CD14-positive monocyte (primary cell): ENCODE measurements around the gene CCL20. TPM values are rescaled to one million over a fixed set of nuclear protein-coding genes. Genes with fewer than 3 reads are reported as not detected.
"Not testable (repeated sequence)": the region's sequence is repeated elsewhere in the genome, so short reads cannot be mapped to it uniquely, and the experiment has no call there.

ENCODE experiments used
- DNase-seq, 3 donors: peaks; one replicate each; pipeline ENCODE4 v3.0.0-alpha.2; 2011 to 2022
- H2AFZ ChIP-seq: 2 replicates; pipeline ENCODE4 v1.6.0; 2012; ENCODE audit warnings: mild to moderate bottlenecking, low read depth, low read length, inconsistent platforms; ENCODE audit not compliant: insufficient read depth, poor library complexity, severe bottlenecking
- H3K27ac ChIP-seq, 2 donors: 1 replicate in 1 of 2; 2 replicates in 1 of 2; pipeline ENCODE4 v1.5.1; 2012 to 2013; ENCODE audit warnings: low read length in 2 of 2, control low read depth in 1 of 2, inconsistent platforms in 1 of 2, low read depth in 1 of 2, mild to moderate bottlenecking in 1 of 2
- H3K27me3 ChIP-seq, 2 donors: one replicate each; pipeline versions ENCODE4 v1.6.0 to v1.6.1; 2011 to 2013; ENCODE audit warnings: low read length in 2 of 2; ENCODE audit not compliant: control insufficient read depth in 2 of 2, insufficient read depth in 2 of 2
- H3K36me3 ChIP-seq, 2 donors: replicated peaks in 1 of 2; 1 replicate in 1 of 2; 2 replicates in 1 of 2; pipeline versions ENCODE4 v1.5.1 to v1.6.1; 2012 to 2013; ENCODE audit warnings: low read length in 2 of 2, control low read depth in 1 of 2, inconsistent platforms in 1 of 2, mild to moderate bottlenecking in 1 of 2; ENCODE audit not compliant: insufficient read depth in 2 of 2, control insufficient read depth in 1 of 2
- H3K4me1 ChIP-seq, 2 donors: 1 replicate in 1 of 2; 2 replicates in 1 of 2; pipeline versions ENCODE4 v1.5.1 to v1.6.1; 2012 to 2013; ENCODE audit warnings: low read length in 2 of 2, control low read depth in 1 of 2, inconsistent platforms in 1 of 2, mild to moderate bottlenecking in 1 of 2, moderate library complexity in 1 of 2; ENCODE audit not compliant: insufficient read depth in 2 of 2, control insufficient read depth in 1 of 2
- H3K4me2 ChIP-seq: replicated peaks from 2 replicates; pipeline ENCODE3; 2012; ENCODE audit warnings: low read length, moderate library complexity, mild to moderate bottlenecking; ENCODE audit not compliant: poor library complexity, severe bottlenecking; ENCODE audit errors: extremely low read depth
- H3K4me3 ChIP-seq, 3 experiments: fragments of 200-600 bp in 1 of 3; sonication (generic) in 1 of 3; replicated peaks in 1 of 3; 1 replicate in 2 of 3; 2 replicates in 1 of 3; pipeline ENCODE4 v1.5.1; 2011 to 2013; ENCODE audit warnings: low read length in 3 of 3, mild to moderate bottlenecking in 3 of 3, control low read depth in 2 of 3, low read depth in 2 of 3, inconsistent platforms in 1 of 3, moderate library complexity in 1 of 3
- H3K79me2 ChIP-seq: 2 replicates; pipeline ENCODE4 v1.6.0; 2012; ENCODE audit warnings: mild to moderate bottlenecking, control low read depth, inconsistent platforms, low read length, moderate library complexity; ENCODE audit not compliant: insufficient read depth
- H3K9ac ChIP-seq: 2 replicates; pipeline ENCODE4 v1.6.0; 2017; ENCODE audit warnings: low read length, mild to moderate bottlenecking; ENCODE audit not compliant: insufficient read depth, poor library complexity, severe bottlenecking
- H3K9me3 ChIP-seq, 2 donors: replicated peaks in 1 of 2; 1 replicate in 1 of 2; 2 replicates in 1 of 2; pipeline versions ENCODE4 v1.5.1 to v1.6.1; 2012 to 2013; ENCODE audit warnings: low read length in 2 of 2, control low read depth in 1 of 2; ENCODE audit not compliant: control insufficient read depth in 1 of 2, insufficient read depth in 1 of 2
- H4K20me1 ChIP-seq: 2 replicates; pipeline ENCODE4 v1.6.0; 2012; ENCODE audit warnings: mild to moderate bottlenecking, low read length, control low read depth, moderate library complexity; ENCODE audit not compliant: insufficient read depth
- H3K27ac Mint-ChIP-seq, 7 donors: one replicate each; pipeline ENCODE4 v1.8.0; 2020; ENCODE audit warnings: mild to moderate bottlenecking in 7 of 7, mixed read lengths in 7 of 7, moderate library complexity in 6 of 7, inconsistent platforms in 2 of 7
- H3K27me3 Mint-ChIP-seq, 3 donors: one replicate each; pipeline ENCODE4 v1.8.0; 2021 to 2022; ENCODE audit warnings: low read depth in 3 of 3, mild to moderate bottlenecking in 3 of 3, mixed read lengths in 3 of 3, moderate library complexity in 3 of 3, inconsistent platforms in 1 of 3
- H3K36me3 Mint-ChIP-seq, 2 donors: one replicate each; pipeline ENCODE4 v1.8.0; 2020; ENCODE audit warnings: mixed read lengths in 2 of 2, inconsistent platforms in 1 of 2, mild to moderate bottlenecking in 1 of 2
- H3K4me1 Mint-ChIP-seq: one replicate; pipeline ENCODE4 v1.8.0; 2020; ENCODE audit warnings: mild to moderate bottlenecking, mixed read lengths
- H3K4me3 Mint-ChIP-seq, 2 donors: one replicate each; pipeline ENCODE4 v1.8.0; 2020; ENCODE audit warnings: mild to moderate bottlenecking in 2 of 2, mixed read lengths in 2 of 2, moderate library complexity in 1 of 2
- H3K9me3 Mint-ChIP-seq, 7 donors: one replicate each; pipeline ENCODE4 v1.8.0; 2020 to 2022; ENCODE audit warnings: mixed read lengths in 7 of 7, mild to moderate bottlenecking in 6 of 7, moderate library complexity in 6 of 7, inconsistent platforms in 2 of 7
- WGBS: methylation state at CpG from one replicate; pipeline ENCODE4 v1.1.5; 2013; ENCODE audit warnings: missing lambda C conversion rate; ENCODE audit not compliant: insufficient coverage; 5-methylcytosine and 5-hydroxymethylcytosine counted together
- intact Hi-C, 2 donors: fragments of 100-400 bp; cut with micrococcal nuclease; formaldehyde crosslinking; loops; one replicate each; pipeline versions ENCODE4 v1.15.0 to v1.15.1; 2023
- polyA plus RNA-seq, 3 donors: library from polyadenylated mRNA; depleted of rRNA in 1 of 3; unstranded in 2 of 3; stranded (reverse) in 1 of 3; fragments of 300-500 nt in 2 of 3; fragments of >200 nt in 1 of 3; fragmentation: Illumina TruSeq in 2 of 3; gene quantifications; 1 replicate in 2 of 3; 2 replicates in 1 of 3; pipeline ENCODE4 v1.2.3, GENCODE V29; 2012 to 2021
- TF ChIP-seq, protein P1 (sequence below): fragments of 200-600 bp; IDR thresholded peaks from one replicate; pipeline ENCODE4 v1.8.0; 2022; ENCODE audit warnings: antibody characterized with exemption, mild to moderate bottlenecking

CCL20 gene
- polyA plus RNA-seq, 3 donors: 0.47 to 6.2 TPM; not detected in 1

DNA sequence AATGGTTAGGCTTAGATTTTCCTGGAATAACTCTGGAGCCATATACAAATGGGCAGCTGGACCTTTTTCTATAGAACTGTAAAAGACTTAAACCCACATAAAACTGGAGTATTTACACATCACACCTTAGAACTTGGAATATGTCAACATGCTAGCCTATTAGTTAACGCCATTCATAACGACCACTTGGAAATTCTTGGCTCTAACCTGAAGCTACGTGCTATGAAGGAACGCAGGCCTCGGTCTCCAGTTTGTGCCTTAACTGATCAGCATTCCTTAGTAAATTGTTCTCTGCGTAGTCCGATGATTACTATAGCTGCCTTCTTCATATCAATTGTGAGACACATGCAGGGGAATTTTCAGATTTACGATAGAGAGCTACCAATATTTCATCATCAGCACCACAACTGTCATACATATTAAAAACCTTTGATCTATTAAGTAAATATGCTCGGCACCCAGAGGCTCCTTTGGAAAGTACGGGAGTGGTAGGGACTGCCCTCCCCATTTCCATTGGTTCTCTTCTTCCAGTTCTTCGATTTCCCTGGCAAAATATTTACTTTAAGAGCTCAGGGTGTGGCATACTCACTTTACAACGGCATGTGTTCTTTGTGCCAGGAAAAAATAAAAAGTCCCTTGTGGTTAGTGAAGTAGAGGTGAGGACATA, 17.5 kb upstream of the CCL20 start:
- Mint-ChIP-seq H3K4me3 (no peak overlapping the region), H3K27me3 (peaks cover 4 to 7% (median 4%) of the 10 kb centered on the region in 3 donors), H3K4me1 (no peaks in the 10 kb centered on the region), H3K36me3 (no peaks in the 10 kb centered on the region), H3K27ac (no peak overlapping the region), H3K9me3 (peaks cover 0 to 6% (median 0%) of the 10 kb centered on the region in 7 donors)
- Histone ChIP-seq H3K27me3 (no peaks in the 10 kb centered on the region), H4K20me1 (no peaks in the 10 kb centered on the region), H3K9me3 (no peaks in the 10 kb centered on the region), H3K79me2 (no peaks in the 10 kb centered on the region), H3K36me3 (no peaks in the 10 kb centered on the region), H3K4me3 (no peak overlapping the region), H2AFZ (no peak overlapping the region), H3K4me2 (no peak overlapping the region), H3K4me1 (no peaks in the 10 kb centered on the region), H3K27ac (no peak overlapping the region), H3K9ac (no peak overlapping the region)
- intact Hi-C loops: no loop called here
- DNase-seq: no peak
- WGBS: 95% methylated on average over 5 of the region's 12 CpGs
- TF ChIP-seq, protein P1, sequence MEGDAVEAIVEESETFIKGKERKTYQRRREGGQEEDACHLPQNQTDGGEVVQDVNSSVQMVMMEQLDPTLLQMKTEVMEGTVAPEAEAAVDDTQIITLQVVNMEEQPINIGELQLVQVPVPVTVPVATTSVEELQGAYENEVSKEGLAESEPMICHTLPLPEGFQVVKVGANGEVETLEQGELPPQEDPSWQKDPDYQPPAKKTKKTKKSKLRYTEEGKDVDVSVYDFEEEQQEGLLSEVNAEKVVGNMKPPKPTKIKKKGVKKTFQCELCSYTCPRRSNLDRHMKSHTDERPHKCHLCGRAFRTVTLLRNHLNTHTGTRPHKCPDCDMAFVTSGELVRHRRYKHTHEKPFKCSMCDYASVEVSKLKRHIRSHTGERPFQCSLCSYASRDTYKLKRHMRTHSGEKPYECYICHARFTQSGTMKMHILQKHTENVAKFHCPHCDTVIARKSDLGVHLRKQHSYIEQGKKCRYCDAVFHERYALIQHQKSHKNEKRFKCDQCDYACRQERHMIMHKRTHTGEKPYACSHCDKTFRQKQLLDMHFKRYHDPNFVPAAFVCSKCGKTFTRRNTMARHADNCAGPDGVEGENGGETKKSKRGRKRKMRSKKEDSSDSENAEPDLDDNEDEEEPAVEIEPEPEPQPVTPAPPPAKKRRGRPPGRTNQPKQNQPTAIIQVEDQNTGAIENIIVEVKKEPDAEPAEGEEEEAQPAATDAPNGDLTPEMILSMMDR: no peak

DNA sequence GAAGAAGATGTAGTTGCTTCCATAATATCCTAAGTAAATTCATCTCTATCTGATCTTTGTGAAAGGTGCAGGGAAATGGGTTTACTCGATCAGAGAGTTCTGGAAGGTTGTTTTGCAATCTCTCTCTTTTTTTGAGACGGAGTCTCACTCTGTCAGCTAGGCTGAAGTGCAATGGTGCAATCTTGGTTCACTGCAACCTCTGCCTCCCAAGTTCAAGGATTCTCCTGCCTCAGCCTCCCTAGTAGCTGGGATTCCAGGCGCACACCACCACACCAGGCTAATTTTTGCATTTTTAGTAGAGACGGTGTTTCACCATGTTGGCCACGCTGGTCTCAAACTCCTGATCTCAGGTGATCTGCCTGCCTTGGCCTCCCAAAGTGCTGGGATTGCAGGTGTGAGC, 16.9 kb upstream of the CCL20 start:
- H2AFZ ChIP-seq, H3K4me3 ChIP-seq, H3K9me3 ChIP-seq, H3K27me3 ChIP-seq, H3K9ac ChIP-seq, H4K20me1 ChIP-seq, H3K4me2 ChIP-seq, intact Hi-C loops, H3K4me1 Mint-ChIP-seq, H3K27ac Mint-ChIP-seq, H3K79me2 ChIP-seq, H3K9me3 Mint-ChIP-seq, DNase-seq, H3K27me3 Mint-ChIP-seq, H3K36me3 ChIP-seq, H3K4me1 ChIP-seq, H3K27ac ChIP-seq, H3K4me3 Mint-ChIP-seq, H3K36me3 Mint-ChIP-seq: not testable (repeated sequence)
- 96% methylated on average over 4 of the region's 5 CpGs for WGBS
